Nephron progenitor cell (in vitro differentiated cells): ENCODE results near the gene CHRNA4.
"Not testable (repeated sequence)": the region's sequence is repeated elsewhere in the genome, so short reads cannot be mapped to it uniquely, and the experiment has no call there.

Experiments
- DNase-seq: peaks from one replicate; pipeline ENCODE4 v3.0.0; 2021
- H3K27ac Mint-ChIP-seq: 2 replicates; pipeline ENCODE4 v1.8.0; 2021; ENCODE audit warnings: mild to moderate bottlenecking, moderate library complexity, mixed read lengths
- H3K27me3 Mint-ChIP-seq: 2 replicates; pipeline ENCODE4 v1.8.0; 2021; ENCODE audit warnings: mild to moderate bottlenecking, low read depth, mixed read lengths; ENCODE audit not compliant: poor library complexity
- H3K36me3 Mint-ChIP-seq: 2 replicates; pipeline ENCODE4 v1.8.0; 2021; ENCODE audit warnings: low read depth, mixed read lengths
- H3K4me1 Mint-ChIP-seq: 2 replicates; pipeline ENCODE4 v1.8.0; 2021; ENCODE audit warnings: mixed read lengths
- H3K4me3 Mint-ChIP-seq: 2 replicates; pipeline ENCODE4 v1.8.0; 2021; ENCODE audit warnings: mild to moderate bottlenecking, moderate library complexity, mixed read lengths
- H3K9me3 Mint-ChIP-seq: 2 replicates; pipeline ENCODE4 v1.8.0; 2021; ENCODE audit warnings: mild to moderate bottlenecking, moderate library complexity, mixed read lengths
- CTCF ChIP-seq: fragments of 200-600 bp; sonication (generic); IDR thresholded peaks from 2 replicates; pipeline ENCODE4 v1.5.0; 2021; ENCODE audit warnings: antibody characterized with exemption

CHRNA4 gene

GRCh38 chr20:63308218-63308911 lies 52.8 kb downstream of the CHRNA4 start:
- H3K9me3 Mint-ChIP-seq, result no peaks in the 10 kb centered on the region
- H3K27me3 Mint-ChIP-seq, result peaks cover 4% of the 10 kb centered on the region
- no peak overlapping the region for H3K27ac Mint-ChIP-seq
- H3K36me3 Mint-ChIP-seq, result no peaks in the 10 kb centered on the region
- TF ChIP-seq CTCF, result no peak
- no peak for DNase-seq
- no peak overlapping the region for H3K4me3 Mint-ChIP-seq
- H3K4me1 Mint-ChIP-seq, result peaks cover 4% of the 10 kb centered on the region

- no peaks in the 10 kb centered on the region for H3K36me3 Mint-ChIP-seq
- no peak for DNase-seq
- peaks cover 8% of the 10 kb centered on the region for H3K27me3 Mint-ChIP-seq
Measured at GRCh38 chr20:63307538-63308217, 53.5 kb downstream of the CHRNA4 start.

GRCh38 chr20:63306673-63307537 lies 54.2 kb downstream of the CHRNA4 start:
- Mint-ChIP-seq H3K9me3 (peaks cover 7% of the 10 kb centered on the region), H3K27me3 (peaks cover 16% of the 10 kb centered on the region), H3K36me3 (no peaks in the 10 kb centered on the region), H3K27ac (no peak overlapping the region), H3K4me1 (peaks cover 4% of the 10 kb centered on the region), H3K4me3 (no peak overlapping the region)
- no peak for DNase-seq
- TF ChIP-seq CTCF, result no peak

More at GRCh38 chr20:63307538-63308217, 53.5 kb downstream of the CHRNA4 start:
- H3K27ac Mint-ChIP-seq, result no peak overlapping the region
- TF ChIP-seq CTCF, result no peak
- H3K4me3 Mint-ChIP-seq, result no peak overlapping the region
- peaks cover 4% of the 10 kb centered on the region for H3K4me1 Mint-ChIP-seq
- H3K9me3 Mint-ChIP-seq, result peaks cover 2% of the 10 kb centered on the region

DNA sequence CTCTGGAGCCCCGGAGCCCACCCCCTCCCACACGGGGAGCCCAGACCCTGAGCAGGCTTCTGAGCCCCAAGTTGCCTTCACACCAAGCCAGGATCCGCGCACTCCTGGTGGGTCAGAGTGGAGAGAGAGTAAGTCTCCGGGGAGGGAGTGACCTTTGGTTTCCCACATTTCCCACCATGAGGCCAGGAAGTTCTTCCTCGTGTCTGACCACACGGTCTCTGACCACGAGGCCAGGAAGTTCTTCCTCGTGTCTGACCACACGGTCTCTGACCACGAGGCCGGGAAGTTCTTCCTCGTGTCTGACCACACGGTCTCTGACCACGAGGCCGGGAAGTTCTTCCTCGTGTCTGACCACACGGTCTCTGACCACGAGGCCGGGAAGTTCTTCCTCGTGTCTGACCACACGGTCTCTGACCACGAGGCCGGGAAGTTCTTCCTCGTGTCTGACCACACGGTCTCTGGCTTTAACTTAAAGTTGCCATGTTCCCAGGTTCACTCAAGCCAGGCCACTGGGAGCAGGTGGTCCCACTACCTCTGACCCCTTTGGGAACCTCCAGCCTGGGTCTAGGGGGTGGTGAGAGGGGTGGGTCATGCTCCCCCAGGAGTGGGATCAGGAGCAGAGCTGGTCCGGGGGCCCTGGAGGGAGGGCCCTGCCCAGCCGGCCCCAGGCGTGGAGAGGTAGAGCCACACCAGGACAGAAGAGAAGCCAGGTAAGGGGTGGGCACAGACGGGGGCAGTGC lies 55.0 kb downstream of the CHRNA4 start:
- H3K27ac Mint-ChIP-seq, H3K4me1 Mint-ChIP-seq, H3K36me3 Mint-ChIP-seq, H3K4me3 Mint-ChIP-seq, DNase-seq: not testable (repeated sequence)
- peaks cover 24% of the 10 kb centered on the region for H3K27me3 Mint-ChIP-seq
- H3K9me3 Mint-ChIP-seq, result peaks cover 12% of the 10 kb centered on the region

DNA sequence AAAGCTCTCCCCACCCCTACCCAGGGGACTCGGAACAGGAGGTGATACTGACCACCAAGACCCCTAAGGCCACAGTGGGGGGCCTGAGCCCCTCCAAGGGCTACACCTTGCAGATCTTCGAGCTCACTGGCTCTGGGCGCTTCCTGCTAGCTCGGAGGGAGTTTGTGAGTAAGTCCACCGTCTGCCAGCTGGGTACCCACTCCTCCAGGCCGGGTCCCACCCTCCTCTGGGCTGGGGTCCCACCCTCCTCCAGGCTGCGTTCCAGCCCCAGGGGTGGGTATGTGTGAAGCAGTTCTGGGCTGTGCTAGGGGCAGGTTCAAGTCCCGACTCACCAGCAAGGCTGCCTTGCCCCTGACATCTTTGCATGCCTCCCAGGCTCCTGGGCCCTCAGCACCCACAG lies 55.8 kb downstream of the CHRNA4 start:
- Mint-ChIP-seq H3K36me3 (no peaks in the 10 kb centered on the region), H3K27ac (no peak overlapping the region), H3K4me3 (no peak overlapping the region), H3K9me3 (peaks cover 12% of the 10 kb centered on the region), H3K4me1 (peaks cover 4% of the 10 kb centered on the region), H3K27me3 (peaks cover 27% of the 10 kb centered on the region)
- no peak for TF ChIP-seq CTCF
- no peak for DNase-seq
